C4-2B (cell line): ENCODE measurements around the gene TRAPPC6A.

ENCODE experiments used
- CTCF ChIP-seq: fragments of 450-650 bp; conservative IDR thresholded peaks from 2 replicates; pipeline ENCODE4 v1.5.1; 2017; ENCODE audit warnings: mild to moderate bottlenecking
- ZFX ChIP-seq: fragments of 450-650 bp; IDR thresholded peaks from 2 replicates; pipeline ENCODE4 v1.6.1; 2017

GRCh38 chr19:45122832-45123231 is 55.2 kb downstream of the TRAPPC6A start:
- TF ChIP-seq CTCF, result no peak
- no peak for TF ChIP-seq ZFX
